ENCODE results near the gene DLG2.

DNA sequence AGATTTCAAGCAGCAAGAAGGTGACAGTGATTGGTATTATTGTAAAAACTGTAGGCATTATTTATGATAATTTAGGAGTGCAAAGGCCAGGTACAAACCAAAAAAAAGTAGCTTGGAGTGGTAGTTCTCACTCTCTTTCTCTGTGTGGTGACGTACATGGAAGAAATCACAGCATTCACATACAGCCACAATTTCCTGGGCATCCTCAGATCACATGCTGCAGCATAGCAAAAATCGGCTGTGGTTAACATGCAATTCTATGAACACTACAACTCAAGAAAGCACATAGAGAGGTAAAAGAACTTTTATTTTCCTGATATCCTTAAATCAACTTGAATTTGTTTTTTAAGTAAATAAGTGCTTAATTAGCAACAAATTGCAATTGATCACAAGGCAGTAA is 875.8 kb downstream of the DLG2 start:
- TF ChIP-seq SMC3 (IDR thresholded peaks at IDR 0.05; ENCODE audit: low read depth, low read length): no peak
- TF ChIP-seq POLR2A (IDR thresholded peaks at IDR 0.05; ENCODE audit: low read depth, low read length): no peak
- TF ChIP-seq, protein P1, sequence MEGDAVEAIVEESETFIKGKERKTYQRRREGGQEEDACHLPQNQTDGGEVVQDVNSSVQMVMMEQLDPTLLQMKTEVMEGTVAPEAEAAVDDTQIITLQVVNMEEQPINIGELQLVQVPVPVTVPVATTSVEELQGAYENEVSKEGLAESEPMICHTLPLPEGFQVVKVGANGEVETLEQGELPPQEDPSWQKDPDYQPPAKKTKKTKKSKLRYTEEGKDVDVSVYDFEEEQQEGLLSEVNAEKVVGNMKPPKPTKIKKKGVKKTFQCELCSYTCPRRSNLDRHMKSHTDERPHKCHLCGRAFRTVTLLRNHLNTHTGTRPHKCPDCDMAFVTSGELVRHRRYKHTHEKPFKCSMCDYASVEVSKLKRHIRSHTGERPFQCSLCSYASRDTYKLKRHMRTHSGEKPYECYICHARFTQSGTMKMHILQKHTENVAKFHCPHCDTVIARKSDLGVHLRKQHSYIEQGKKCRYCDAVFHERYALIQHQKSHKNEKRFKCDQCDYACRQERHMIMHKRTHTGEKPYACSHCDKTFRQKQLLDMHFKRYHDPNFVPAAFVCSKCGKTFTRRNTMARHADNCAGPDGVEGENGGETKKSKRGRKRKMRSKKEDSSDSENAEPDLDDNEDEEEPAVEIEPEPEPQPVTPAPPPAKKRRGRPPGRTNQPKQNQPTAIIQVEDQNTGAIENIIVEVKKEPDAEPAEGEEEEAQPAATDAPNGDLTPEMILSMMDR (conservative IDR thresholded peaks at IDR 0.05; ENCODE audit: low read depth, low read length): no peak
- no peak for TF ChIP-seq CEBPB (IDR thresholded peaks at IDR 0.05; ENCODE audit: low read depth, low read length)
- no peak for TF ChIP-seq RCOR1 (IDR thresholded peaks at IDR 0.05; ENCODE audit: insufficient replicate concordance, low read length)

All from IMR-90 (cell line).